Naive thymus-derived CD4-positive, alpha-beta T cell (primary cell): Measurements from ENCODE around the gene SLC34A1. TPM values are rescaled to one million over a fixed set of nuclear protein-coding genes. Genes with fewer than 3 reads are reported as not detected.
A peak's percentile ranks its signal among the peaks of the same experiment; 100 is the strongest.
"Not testable (repeated sequence)": the region's sequence is repeated elsewhere in the genome, so short reads cannot be mapped to it uniquely, and the experiment has no call there.

Source experiments
- ATAC-seq: fragments of 150-1000 bp; cut with Tn5 transposase; 2 replicates; pipeline ENCODE4 v1.10.0; 2021; ENCODE audit warnings: mild to moderate bottlenecking, moderate library complexity
- CTCF ChIA-PET: fragments of 350-600 bp; sonication (Branson Sonifier 250); formaldehyde crosslinking; loops from one replicate; lab custom pipeline; 2021; ENCODE audit warnings: antibody characterized with exemption; lab: Charles Lee
- POLR2A ChIA-PET: fragments of 350-600 bp; sonication (Branson Sonifier 250); formaldehyde crosslinking; loops from one replicate; lab custom pipeline; 2021; ENCODE audit warnings: antibody characterized with exemption, inconsistent platforms; lab: Charles Lee
- DNase-seq, 9 donors: peaks; one replicate each; pipeline versions ENCODE4 v3.0.0 to v3.0.0-alpha.2; 2020 to 2022; ENCODE audit warnings: mixed read lengths in 1 of 9
- H3K27ac ChIP-seq: one replicate; pipeline ENCODE4 v1.7.0; 2013; ENCODE audit warnings: mild to moderate bottlenecking, low read depth, low read length, moderate library complexity
- H3K27me3 ChIP-seq, 2 donors: one replicate each; pipeline ENCODE4 v1.7.0; 2013; ENCODE audit warnings: low read length in 2 of 2, mild to moderate bottlenecking in 2 of 2, moderate library complexity in 2 of 2; ENCODE audit not compliant: control insufficient read depth in 2 of 2, insufficient read depth in 2 of 2
- H3K36me3 ChIP-seq, 3 experiments: 1 replicate in 2 of 3; 2 replicates in 1 of 3; pipeline ENCODE4 v1.7.0; 2013; ENCODE audit warnings: low read length in 3 of 3, mild to moderate bottlenecking in 3 of 3, moderate library complexity in 1 of 3; ENCODE audit not compliant: insufficient read depth in 3 of 3, control insufficient read depth in 2 of 3
- H3K4me1 ChIP-seq, 2 donors: one replicate each; pipeline ENCODE4 v1.7.0; 2013; ENCODE audit warnings: low read length in 2 of 2, mild to moderate bottlenecking in 2 of 2, moderate library complexity in 1 of 2; ENCODE audit not compliant: control insufficient read depth in 2 of 2, insufficient read depth in 2 of 2
- H3K4me3 ChIP-seq: 2 replicates; pipeline ENCODE4 v1.7.0; 2013; ENCODE audit warnings: mild to moderate bottlenecking, low read length
- H3K9me3 ChIP-seq, 3 experiments: 1 replicate in 2 of 3; 2 replicates in 1 of 3; pipeline ENCODE4 v1.7.0; 2013; ENCODE audit warnings: low read length in 3 of 3; ENCODE audit not compliant: control insufficient read depth in 2 of 3
- H3K27ac Mint-ChIP-seq, 9 donors: one replicate each; pipeline ENCODE4 v1.8.0; 2020 to 2022; ENCODE audit warnings: mixed read lengths in 9 of 9, mild to moderate bottlenecking in 8 of 9, moderate library complexity in 5 of 9, inconsistent platforms in 2 of 9
- H3K27me3 Mint-ChIP-seq, 5 donors: one replicate each; pipeline ENCODE4 v1.8.0; 2021 to 2022; ENCODE audit warnings: mixed read lengths in 5 of 5, mild to moderate bottlenecking in 1 of 5
- H3K36me3 Mint-ChIP-seq, 5 donors: one replicate each; pipeline ENCODE4 v1.8.0; 2020 to 2022; ENCODE audit warnings: mixed read lengths in 5 of 5, mild to moderate bottlenecking in 3 of 5, inconsistent platforms in 1 of 5
- H3K4me1 Mint-ChIP-seq, 7 donors: one replicate each; pipeline ENCODE4 v1.8.0; 2020 to 2022; ENCODE audit warnings: mixed read lengths in 7 of 7, mild to moderate bottlenecking in 3 of 7, inconsistent platforms in 1 of 7
- H3K4me3 Mint-ChIP-seq, 10 donors: one replicate each; pipeline ENCODE4 v1.8.0; 2020 to 2022; ENCODE audit warnings: mild to moderate bottlenecking in 10 of 10, mixed read lengths in 10 of 10, moderate library complexity in 6 of 10, inconsistent platforms in 2 of 10
- H3K9me3 Mint-ChIP-seq, 11 donors: one replicate each; pipeline ENCODE4 v1.8.0; 2020 to 2022; ENCODE audit warnings: mixed read lengths in 11 of 11, mild to moderate bottlenecking in 4 of 11, inconsistent platforms in 1 of 11, moderate library complexity in 1 of 11
- intact Hi-C, 2 donors: fragments of 100-400 bp; cut with micrococcal nuclease; formaldehyde crosslinking; loops; one replicate each; pipeline ENCODE4 v1.15.1; 2023
- polyA plus RNA-seq, 2 donors: library from polyadenylated mRNA; unstranded; fragments of 300-500 nt; fragmentation: Illumina TruSeq; gene quantifications; one replicate each; pipeline ENCODE4 v1.2.3, GENCODE V29; 2021
- total RNA-seq, 6 experiments: library from RNA in 5 of 6; stranded (reverse) in 5 of 6; gene quantifications; 1 replicate in 5 of 6; 2 replicates in 1 of 6; pipeline ENCODE4 v1.2.3 and lab custom pipeline; 2021 to 2026

Gene SLC34A1
- total and polyA plus RNA-seq, 7 experiments from 2014 or later, result 0.27 to 0.29 TPM; not detected in 5

GRCh38 chr5:177359860-177360259, 24.4 kb upstream of the SLC34A1 start:
- intact Hi-C loops, result loop anchor here in 1 of 2 donors (5.0 kb wide), 1 partner anchor 232 kb away; the partner anchor contains the start of gene TMED9
- peak overlapping the region; percentile 87 for H3K27ac ChIP-seq
- DNase-seq (no peak), ATAC-seq (no peak)
- peaks cover 0 to 15% (median 0%) of the 10 kb centered on the region in 3 experiments for H3K36me3 ChIP-seq
- H3K27me3 ChIP-seq, result no peaks in the 10 kb centered on the region
- Mint-ChIP-seq H3K9me3 (peaks cover 0 to 8% (median 0%) of the 10 kb centered on the region in 11 donors), H3K27me3 (no peaks in the 10 kb centered on the region), H3K27ac (peak overlapping the region in 8 of 9 donors; percentile 80 to 98 (median 93)), H3K36me3 (peaks cover 0 to 35% (median 5%) of the 10 kb centered on the region in 5 donors), H3K4me1 (peaks cover 65 to 92% (median 86%) of the 10 kb centered on the region in 7 donors), H3K4me3 (peak overlapping the region; percentile 83 to 97 (median 92))
- H3K4me3 ChIP-seq, result no peak overlapping the region
- CTCF ChIA-PET, result interaction anchor here (1.3 to 4.8 kb wide), 5 partner anchors 9 to 42 kb away, joined by 3 to 25 read pairs (median 8); no protein-coding TSS in a partner anchor
- H3K9me3 ChIP-seq, result no peaks in the 10 kb centered on the region
- POLR2A ChIA-PET, result interaction anchor here (1.3 to 8.7 kb wide), 3 partner anchors 8 to 19 kb away, joined by 3 to 123 read pairs (median 28); partner anchors contain the start of gene LMAN2
- peaks cover 64 to 72% of the 10 kb centered on the region in 2 donors for H3K4me1 ChIP-seq

- H3K4me1 ChIP-seq, result peaks cover 65 to 77% of the 10 kb centered on the region in 2 donors
- ChIA-PET POLR2A (interaction anchor here (0.8 to 8.7 kb wide), 6 partner anchors 9 to 85 kb away, joined by 3 to 123 read pairs (median 4); partner anchors contain the start of genes LMAN2 and PRR7), CTCF (interaction anchor here (0.9 to 4.8 kb wide), 6 partner anchors 10 to 51 kb away, joined by 4 to 25 read pairs (median 7); no protein-coding TSS in a partner anchor)
- DNase-seq, intact Hi-C loops, ATAC-seq, H3K9me3 ChIP-seq, H3K4me3 ChIP-seq, H3K9me3 Mint-ChIP-seq, H3K27me3 ChIP-seq, H3K27me3 Mint-ChIP-seq: not testable (repeated sequence)
- H3K27ac Mint-ChIP-seq, result peak overlapping the region in 6 of 9 donors; percentile 20 to 94 (median 90)
- H3K4me1 Mint-ChIP-seq, result peaks cover 61 to 92% (median 82%) of the 10 kb centered on the region in 7 donors
- peaks cover 0 to 20% (median 3%) of the 10 kb centered on the region in 3 experiments for H3K36me3 ChIP-seq
- H3K27ac ChIP-seq, result peak overlapping the region; percentile 88
- peak overlapping the region in 8 of 10 donors; percentile 52 to 97 (median 92) for H3K4me3 Mint-ChIP-seq
- H3K36me3 Mint-ChIP-seq, result peaks cover 0 to 31% (median 5%) of the 10 kb centered on the region in 5 donors
Measured at GRCh38 chr5:177360740-177361139, 23.5 kb upstream of the SLC34A1 start.

GRCh38 chr5:177361418-177362291, 22.6 kb upstream of the SLC34A1 start:
- peak overlapping the region; percentile 61 for H3K4me3 ChIP-seq
- no peaks in the 10 kb centered on the region for H3K27me3 ChIP-seq
- peaks cover 63 to 70% of the 10 kb centered on the region in 2 donors for H3K4me1 ChIP-seq
- H3K36me3 Mint-ChIP-seq, result peaks cover 0 to 34% (median 9%) of the 10 kb centered on the region in 5 donors
- H3K4me3 Mint-ChIP-seq, result peak overlapping the region; percentile 83 to 97 (median 90)
- intact Hi-C loops, result loop anchor here (1.0 to 2.0 kb wide), 5 partner anchors 9 to 65 kb away; partner anchors contain the start of genes GRK6 (in 2 of the 2) and LMAN2 (in 1 of the 2)
- peaks cover 0 to 5% (median 0%) of the 10 kb centered on the region in 11 donors for H3K9me3 Mint-ChIP-seq
- DNase-seq (no peak), ATAC-seq (peak; percentile 21)
- H3K27ac ChIP-seq, result peak overlapping the region; percentile 88
- ChIA-PET CTCF (interaction anchor here (0.6 to 4.8 kb wide), 6 partner anchors 9 to 109 kb away, joined by 4 to 25 read pairs (median 7); no protein-coding TSS in a partner anchor), POLR2A (interaction anchor here (0.7 to 8.7 kb wide), 6 partner anchors 9 to 136 kb away, joined by 3 to 123 read pairs (median 4); partner anchors contain the start of genes LMAN2, PDLIM7 and PRR7)
- H3K9me3 ChIP-seq, result no peaks in the 10 kb centered on the region
- H3K36me3 ChIP-seq, result peaks cover 4 to 29% (median 9%) of the 10 kb centered on the region in 3 experiments
- H3K27ac Mint-ChIP-seq, result peak overlapping the region; percentile 82 to 94 (median 91)
- H3K4me1 Mint-ChIP-seq, result peaks cover 52 to 90% (median 75%) of the 10 kb centered on the region in 7 donors
- H3K27me3 Mint-ChIP-seq, result no peaks in the 10 kb centered on the region

- peak overlapping the region; percentile 83 to 97 (median 90) for H3K4me3 Mint-ChIP-seq
- intact Hi-C loops, result loop anchor here (1.0 to 2.0 kb wide), 5 partner anchors 8 to 65 kb away; partner anchors contain the start of genes GRK6 (in 2 of the 2) and LMAN2 (in 1 of the 2)
- ATAC-seq (no peak), DNase-seq (no peak)
- peaks cover 46 to 84% (median 69%) of the 10 kb centered on the region in 7 donors for H3K4me1 Mint-ChIP-seq
- peaks cover 4 to 35% (median 11%) of the 10 kb centered on the region in 3 experiments for H3K36me3 ChIP-seq
- H3K36me3 Mint-ChIP-seq, result peaks cover 0 to 36% (median 9%) of the 10 kb centered on the region in 5 donors
- H3K9me3 ChIP-seq, result no peaks in the 10 kb centered on the region
- H3K27ac ChIP-seq, result peak overlapping the region; percentile 88
- H3K27me3 Mint-ChIP-seq, result no peaks in the 10 kb centered on the region
- no peaks in the 10 kb centered on the region for H3K27me3 ChIP-seq
- peak overlapping the region; percentile 82 to 94 (median 91) for H3K27ac Mint-ChIP-seq
- H3K4me1 ChIP-seq, result peaks cover 57 to 64% of the 10 kb centered on the region in 2 donors
- peak overlapping the region; percentile 61 for H3K4me3 ChIP-seq
- peaks cover 0 to 5% (median 0%) of the 10 kb centered on the region in 11 donors for H3K9me3 Mint-ChIP-seq
- CTCF ChIA-PET, result interaction anchor here (0.6 to 4.8 kb wide), 4 partner anchors 9 to 110 kb away, joined by 4 to 25 read pairs (median 13); no protein-coding TSS in a partner anchor
- POLR2A ChIA-PET, result interaction anchor here (3.0 to 8.7 kb wide), 2 partner anchors 10 kb away, joined by 28 to 123 read pairs; partner anchors contain the start of gene LMAN2
Measured at GRCh38 chr5:177362292-177362609, 22.0 kb upstream of the SLC34A1 start.

GRCh38 chr5:177362610-177363507, 21.4 kb upstream of the SLC34A1 start:
- peak overlapping the region; percentile 83 to 97 (median 90) for H3K4me3 Mint-ChIP-seq
- H3K4me1 Mint-ChIP-seq, result peaks cover 42 to 78% (median 64%) of the 10 kb centered on the region in 7 donors
- peak; percentile 32 to 79 (median 55) for DNase-seq
- H3K27me3 ChIP-seq, result no peaks in the 10 kb centered on the region
- CTCF ChIA-PET, result interaction anchor here (0.6 to 2.9 kb wide), 2 partner anchors 8 to 110 kb away, joined by 4 to 20 read pairs; no protein-coding TSS in a partner anchor
- H3K36me3 Mint-ChIP-seq, result peaks cover 0 to 33% (median 5%) of the 10 kb centered on the region in 5 donors
- H3K4me1 ChIP-seq, result peaks cover 53 to 61% of the 10 kb centered on the region in 2 donors
- peaks cover 4 to 40% (median 11%) of the 10 kb centered on the region in 3 experiments for H3K36me3 ChIP-seq
- no peaks in the 10 kb centered on the region for H3K9me3 ChIP-seq
- H3K4me3 ChIP-seq, result peak overlapping the region; percentile 61
- ATAC-seq, result peak; percentile 80
- peak overlapping the region; percentile 82 to 94 (median 91) for H3K27ac Mint-ChIP-seq
- peak overlapping the region; percentile 88 for H3K27ac ChIP-seq
- no peaks in the 10 kb centered on the region for H3K27me3 Mint-ChIP-seq
- POLR2A ChIA-PET, result interaction anchor here (4.4 to 8.7 kb wide), 2 partner anchors 9 to 16 kb away, joined by 15 to 123 read pairs; no protein-coding TSS in a partner anchor
- intact Hi-C loops, result loop anchor here (1.0 to 2.0 kb wide), 6 partner anchors 7 to 64 kb away; partner anchors contain the start of genes GRK6 (in 2 of the 2) and LMAN2 (in 1 of the 2)
- peaks cover 0 to under 1% (median 0%) of the 10 kb centered on the region in 11 donors for H3K9me3 Mint-ChIP-seq
